GM12801 (cell line): ENCODE measurements around the gene PRRC2A.

ENCODE experiments used
- TF ChIP-seq, protein P1 (sequence below): IDR thresholded peaks from one replicate; pipeline ENCODE4 v1.5.1; 2011; ENCODE audit warnings: control low read depth; ENCODE audit not compliant: insufficient read length; ENCODE audit errors: extremely low read depth

The PRRC2A gene

DNA sequence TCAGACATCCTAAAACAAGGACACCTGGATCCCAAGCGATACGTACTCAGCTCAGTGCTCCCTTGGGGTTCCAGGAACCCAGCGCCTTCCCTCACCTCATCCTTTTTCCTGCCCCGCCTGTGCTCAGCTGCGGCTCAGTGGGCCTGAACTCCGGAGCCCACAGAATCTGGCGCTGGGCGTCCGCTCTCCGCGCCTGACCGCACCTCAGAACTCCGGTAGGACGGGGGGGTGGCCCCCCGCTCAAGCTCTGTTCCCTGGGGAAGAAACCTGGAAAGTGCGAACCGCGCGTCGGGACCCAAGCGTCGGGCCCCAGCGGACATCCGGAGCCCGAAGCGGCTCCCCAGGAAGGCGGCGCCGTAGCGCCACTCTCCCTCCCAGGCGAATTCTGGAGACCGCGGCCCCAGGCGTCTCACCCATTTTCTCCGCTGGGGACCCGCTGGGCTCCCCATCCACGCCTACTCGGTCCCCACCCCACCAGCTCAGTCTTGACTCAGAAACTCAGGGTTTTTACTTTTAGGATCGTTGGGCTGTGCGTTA, 60.7 kb downstream of the PRRC2A start:
- TF ChIP-seq, protein P1, sequence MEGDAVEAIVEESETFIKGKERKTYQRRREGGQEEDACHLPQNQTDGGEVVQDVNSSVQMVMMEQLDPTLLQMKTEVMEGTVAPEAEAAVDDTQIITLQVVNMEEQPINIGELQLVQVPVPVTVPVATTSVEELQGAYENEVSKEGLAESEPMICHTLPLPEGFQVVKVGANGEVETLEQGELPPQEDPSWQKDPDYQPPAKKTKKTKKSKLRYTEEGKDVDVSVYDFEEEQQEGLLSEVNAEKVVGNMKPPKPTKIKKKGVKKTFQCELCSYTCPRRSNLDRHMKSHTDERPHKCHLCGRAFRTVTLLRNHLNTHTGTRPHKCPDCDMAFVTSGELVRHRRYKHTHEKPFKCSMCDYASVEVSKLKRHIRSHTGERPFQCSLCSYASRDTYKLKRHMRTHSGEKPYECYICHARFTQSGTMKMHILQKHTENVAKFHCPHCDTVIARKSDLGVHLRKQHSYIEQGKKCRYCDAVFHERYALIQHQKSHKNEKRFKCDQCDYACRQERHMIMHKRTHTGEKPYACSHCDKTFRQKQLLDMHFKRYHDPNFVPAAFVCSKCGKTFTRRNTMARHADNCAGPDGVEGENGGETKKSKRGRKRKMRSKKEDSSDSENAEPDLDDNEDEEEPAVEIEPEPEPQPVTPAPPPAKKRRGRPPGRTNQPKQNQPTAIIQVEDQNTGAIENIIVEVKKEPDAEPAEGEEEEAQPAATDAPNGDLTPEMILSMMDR, result no peak

GRCh38 chr6:31683591-31683990, 63.1 kb downstream of the PRRC2A start:
- TF ChIP-seq, protein P1, result no peak

- TF ChIP-seq, protein P1, result no peak
Observed at GRCh38 chr6:31686483-31686882, 66.0 kb downstream of the PRRC2A start.

DNA sequence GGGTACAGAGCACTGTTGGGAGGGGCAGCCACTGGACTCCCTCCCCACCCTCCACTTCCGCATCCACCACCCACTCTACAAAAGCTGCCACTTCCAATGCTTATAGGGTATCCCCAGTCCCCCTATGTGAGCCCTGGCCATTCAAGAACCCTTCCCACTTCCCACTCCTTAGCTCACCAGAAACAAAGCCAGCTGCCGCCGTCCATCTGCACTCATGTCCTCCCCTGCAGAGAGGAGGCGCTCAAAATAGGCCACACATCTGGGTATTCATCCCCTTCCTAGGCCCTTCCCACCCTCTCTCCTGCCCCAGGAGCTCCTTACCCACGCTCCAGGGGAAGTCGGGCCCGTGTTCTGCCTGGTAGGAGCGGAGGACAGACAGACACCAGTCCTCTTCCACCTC, 66.8 kb downstream of the PRRC2A start:
- TF ChIP-seq, protein P1, result no peak
